Smooth muscle cell (in vitro differentiated cells): ENCODE data around the gene B4GALT5. TPM values are rescaled to one million over a fixed set of nuclear protein-coding genes. Genes with fewer than 3 reads are reported as not detected.

Experiments
- DNase-seq: peaks from one replicate; lab custom pipeline; 2025; ENCODE audit not compliant: unreplicated experiment; lab: John Stamatoyannopoulos, UW
- H2AFZ ChIP-seq: fragments of 200-600 bp; sonication (generic); 2 replicates; pipeline ENCODE4 v1.6.0; 2016; ENCODE audit warnings: antibody characterized with exemption, low read depth, mild to moderate bottlenecking
- H3F3A ChIP-seq: fragments of 200-600 bp; sonication (generic); 2 replicates; pipeline ENCODE4 v1.6.0; 2017; ENCODE audit warnings: antibody characterized with exemption, low read depth
- H3K27ac ChIP-seq: fragments of 200-600 bp; sonication (generic); 2 replicates; pipeline ENCODE4 v1.5.1; 2016; ENCODE audit warnings: low read depth, mild to moderate bottlenecking
- H3K27me3 ChIP-seq: fragments of 200-600 bp; sonication (generic); 2 replicates; pipeline ENCODE4 v1.6.1; 2016; ENCODE audit warnings: low read depth, mild to moderate bottlenecking
- H3K36me3 ChIP-seq: fragments of 200-600 bp; sonication (generic); 2 replicates; pipeline ENCODE4 v1.5.1; 2016; ENCODE audit warnings: low read depth
- H3K4me1 ChIP-seq: fragments of 200-600 bp; sonication (generic); 2 replicates; pipeline ENCODE4 v1.5.1; 2016; ENCODE audit warnings: low read depth
- H3K4me2 ChIP-seq: fragments of 200-600 bp; sonication (generic); 2 replicates; pipeline ENCODE4 v1.6.0; 2016; ENCODE audit warnings: mild to moderate bottlenecking
- H3K4me3 ChIP-seq: fragments of 200-600 bp; sonication (generic); 2 replicates; pipeline ENCODE4 v1.5.1; 2016; ENCODE audit warnings: mild to moderate bottlenecking
- H3K79me2 ChIP-seq: fragments of 200-600 bp; sonication (generic); 2 replicates; pipeline ENCODE4 v1.6.0; 2016; ENCODE audit warnings: low read depth, mild to moderate bottlenecking
- H3K9ac ChIP-seq: fragments of 200-600 bp; sonication (generic); 2 replicates; pipeline ENCODE4 v1.6.0; 2016; ENCODE audit warnings: low read depth
- H3K9me3 ChIP-seq: fragments of 200-600 bp; sonication (generic); replicated peaks from 2 replicates; pipeline ENCODE4 v1.5.1; 2016; ENCODE audit warnings: low read depth
- H4K20me1 ChIP-seq: fragments of 200-600 bp; sonication (generic); 2 replicates; pipeline ENCODE4 v1.6.0; 2016; ENCODE audit warnings: low read depth
- CTCF ChIP-seq: fragments of 200-600 bp; sonication (generic); IDR thresholded peaks from 2 replicates; pipeline ENCODE4 v1.5.1; 2017; ENCODE audit warnings: borderline replicate concordance, mild to moderate bottlenecking, antibody characterized with exemption; ENCODE audit not compliant: insufficient read depth, poor library complexity, severe bottlenecking
- WGBS: methylation state at CpG from one replicate; pipeline ENCODE4 v1.1.7; 2016; ENCODE audit warnings: low lambda C conversion rate; 5-methylcytosine and 5-hydroxymethylcytosine counted together
- polyA plus RNA-seq: library from polyadenylated mRNA; unstranded; fragments of >200 nt; fragmentation: Nextera tagmentation; extraction: Ambion mirVana; gene quantifications from 2 replicates; pipeline ENCODE4 v1.2.1, GENCODE V29; 2016
- total RNA-seq: library from RNA; depleted of rRNA; stranded (reverse); fragments of >200 nt; gene quantifications from 2 replicates; pipeline ENCODE4 v1.2.3, GENCODE V29; 2014

The B4GALT5 gene
- total and polyA plus RNA-seq, 2 experiments from 2014 or later = 8.2 to 26.0 TPM

- Histone ChIP-seq H3K9me3 (no peaks in the 10 kb centered on the region), H3K4me2 (no peak overlapping the region), H3F3A (no peaks in the 10 kb centered on the region), H2AFZ (no peak overlapping the region), H3K36me3 (peaks cover 14% of the 10 kb centered on the region), H3K4me1 (peaks cover 35% of the 10 kb centered on the region), H3K27ac (no peak overlapping the region), H3K4me3 (no peak overlapping the region), H3K79me2 (peaks cover 54% of the 10 kb centered on the region), H4K20me1 (peaks cover 91% of the 10 kb centered on the region), H3K27me3 (no peaks in the 10 kb centered on the region), H3K9ac (no peak overlapping the region)
- WGBS = 88% methylated on average over 7 of the region's 7 CpGs
- no peak for DNase-seq
- TF ChIP-seq CTCF = no peak
Observed at GRCh38 chr20:49656304-49656703, 57.4 kb downstream of the B4GALT5 start.

DNA sequence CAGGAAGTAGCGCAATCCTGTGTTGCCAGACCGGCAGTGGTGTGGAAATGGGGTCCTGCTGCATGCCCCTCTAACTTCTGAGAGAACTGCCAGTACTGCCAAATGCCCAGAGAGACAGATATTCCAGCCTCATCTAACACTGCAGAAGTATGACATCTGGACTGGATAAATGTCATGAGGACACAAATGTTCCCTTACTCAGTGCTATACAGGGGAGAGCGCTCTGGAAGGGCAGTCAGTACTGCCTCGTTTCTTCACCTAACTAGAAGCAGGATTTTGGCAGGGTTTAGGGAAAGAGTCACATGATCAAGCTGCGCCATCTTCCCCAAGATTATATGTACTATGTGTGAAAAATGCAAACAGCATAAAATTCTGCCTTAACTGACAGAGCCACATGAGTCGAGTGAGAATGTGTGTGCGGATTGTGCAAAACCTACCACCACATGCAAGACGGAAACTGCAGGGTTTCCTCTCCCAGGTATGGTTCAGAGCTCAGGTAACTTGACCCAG lies 59.7 kb downstream of the B4GALT5 start:
- peaks cover 68% of the 10 kb centered on the region for H4K20me1 ChIP-seq
- DNase-seq = no peak
- H3K9me3 ChIP-seq = no peaks in the 10 kb centered on the region
- H3K36me3 ChIP-seq = peaks cover 14% of the 10 kb centered on the region
- no peak overlapping the region for H2AFZ ChIP-seq
- 96% methylated on average over 8 of the region's 8 CpGs for WGBS
- peaks cover 21% of the 10 kb centered on the region for H3K4me1 ChIP-seq
- no peaks in the 10 kb centered on the region for H3K27me3 ChIP-seq
- H3K4me2 ChIP-seq = no peak overlapping the region
- H3K27ac ChIP-seq = no peak overlapping the region
- TF ChIP-seq CTCF = no peak
- peaks cover 31% of the 10 kb centered on the region for H3K79me2 ChIP-seq
- no peak overlapping the region for H3K9ac ChIP-seq
- H3F3A ChIP-seq = no peaks in the 10 kb centered on the region
- no peak overlapping the region for H3K4me3 ChIP-seq

DNA sequence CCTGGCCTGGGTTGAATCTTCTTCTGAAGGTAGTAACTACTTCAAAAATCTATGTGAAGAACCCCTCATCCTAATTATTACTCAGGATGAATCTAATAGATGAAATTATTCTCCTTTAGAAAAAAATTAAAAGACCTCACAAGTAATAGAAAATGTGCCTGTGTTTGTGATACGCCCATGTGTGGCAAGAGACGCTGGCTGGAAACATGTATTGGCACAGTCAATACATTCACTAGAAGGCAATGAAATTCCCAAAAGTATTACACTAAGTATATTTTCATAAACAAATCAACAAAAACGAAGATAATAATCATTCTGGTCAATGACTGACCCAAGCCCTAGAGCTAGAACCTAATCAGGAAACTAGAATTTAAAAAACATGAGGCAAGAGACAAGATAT lies 64.0 kb downstream of the B4GALT5 start:
- Histone ChIP-seq H3K27ac (no peak overlapping the region), H3K79me2 (peaks cover 13% of the 10 kb centered on the region), H3K36me3 (peaks cover 15% of the 10 kb centered on the region), H3K9ac (no peak overlapping the region), H3F3A (no peaks in the 10 kb centered on the region), H3K4me3 (no peak overlapping the region), H3K4me2 (no peak overlapping the region), H3K27me3 (no peaks in the 10 kb centered on the region), H3K9me3 (no peaks in the 10 kb centered on the region), H3K4me1 (no peaks in the 10 kb centered on the region), H2AFZ (no peak overlapping the region), H4K20me1 (peaks cover 25% of the 10 kb centered on the region)
- WGBS = 95% methylated on average over 3 of the region's 3 CpGs
- TF ChIP-seq CTCF = no peak
- no peak for DNase-seq

DNA sequence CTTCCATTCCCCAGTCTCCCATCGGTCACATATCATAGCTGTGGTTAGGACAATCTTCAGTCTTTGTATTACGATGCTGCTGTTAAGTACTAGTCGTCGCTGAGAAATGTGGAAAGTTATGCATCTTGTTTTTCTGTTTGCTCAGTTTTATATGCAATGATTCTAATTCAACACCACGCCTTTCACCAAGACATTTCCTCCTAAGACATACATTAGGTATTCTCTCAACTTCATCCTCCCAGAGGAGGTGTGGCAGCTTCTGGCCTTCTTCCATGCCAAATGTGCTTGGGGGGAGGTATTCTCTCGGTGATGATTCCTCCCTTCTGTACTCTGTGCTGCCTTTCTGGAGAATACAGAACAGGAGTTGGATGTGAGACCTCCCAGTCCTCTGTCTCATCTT lies 66.1 kb downstream of the B4GALT5 start:
- 69% methylated on average over 6 of the region's 6 CpGs for WGBS
- H4K20me1 ChIP-seq = peaks cover 17% of the 10 kb centered on the region
- H3K79me2 ChIP-seq = peaks cover 13% of the 10 kb centered on the region
- H2AFZ ChIP-seq = no peak overlapping the region
- no peaks in the 10 kb centered on the region for H3F3A ChIP-seq
- peaks cover 8% of the 10 kb centered on the region for H3K36me3 ChIP-seq
- no peak overlapping the region for H3K4me3 ChIP-seq
- no peak overlapping the region for H3K9ac ChIP-seq
- no peak for TF ChIP-seq CTCF
- peaks cover 3% of the 10 kb centered on the region for H3K4me1 ChIP-seq
- no peaks in the 10 kb centered on the region for H3K9me3 ChIP-seq
- no peak overlapping the region for H3K4me2 ChIP-seq
- H3K27ac ChIP-seq = no peak overlapping the region
- no peak for DNase-seq
- H3K27me3 ChIP-seq = no peaks in the 10 kb centered on the region
